ENCODE results near the gene PRM2. TPM values are rescaled to one million over a fixed set of nuclear protein-coding genes. Genes with fewer than 3 reads are reported as not detected.

Gene PRM2
- total RNA-seq, 1 donor from 2014 or later, result not detected

DNA sequence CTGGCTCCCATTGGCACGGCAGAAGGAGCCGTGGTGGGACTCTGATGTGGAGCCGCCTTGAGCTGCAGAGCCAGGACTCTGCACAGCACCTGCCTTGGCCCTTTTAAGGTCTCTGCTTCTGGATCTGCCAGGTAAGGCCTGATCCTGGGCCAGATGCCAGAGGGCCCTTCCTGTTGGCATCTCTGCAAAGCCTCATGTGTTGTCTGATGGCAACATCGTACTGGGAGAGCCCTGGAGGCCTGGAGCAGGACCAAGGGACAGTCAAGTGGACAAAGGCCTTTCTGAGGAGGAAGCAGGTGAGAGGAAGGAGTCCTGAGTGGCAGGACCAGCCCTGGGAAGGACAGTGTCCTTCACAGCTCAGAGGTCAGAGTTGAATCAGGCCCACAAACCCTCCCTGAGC, 46.4 kb downstream of the PRM2 start:
- DNase-seq (ENCODE audit: low read depth in 2 of 2), result no peak

DNA sequence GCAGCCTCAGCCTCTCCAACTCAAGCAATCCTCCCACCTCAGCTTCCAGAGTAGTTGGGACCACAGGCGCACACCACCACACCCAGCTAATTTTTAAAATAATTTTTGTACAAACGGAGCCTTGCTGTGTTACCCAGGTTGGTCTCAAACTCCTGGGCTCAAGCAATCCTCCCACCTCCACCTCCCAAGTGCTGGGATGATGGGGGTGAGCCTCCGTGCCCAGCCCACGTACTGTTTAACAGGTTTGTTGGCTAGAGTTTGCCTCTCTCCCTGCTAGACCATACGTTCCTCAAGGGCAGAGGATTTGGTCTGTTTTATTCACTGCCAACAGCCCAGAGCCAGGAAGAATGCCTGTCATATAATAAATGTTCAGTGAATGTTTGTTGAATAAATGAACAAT, 46.8 kb downstream of the PRM2 start:
- DNase-seq (ENCODE audit: low read depth in 2 of 2), result no peak

DNA sequence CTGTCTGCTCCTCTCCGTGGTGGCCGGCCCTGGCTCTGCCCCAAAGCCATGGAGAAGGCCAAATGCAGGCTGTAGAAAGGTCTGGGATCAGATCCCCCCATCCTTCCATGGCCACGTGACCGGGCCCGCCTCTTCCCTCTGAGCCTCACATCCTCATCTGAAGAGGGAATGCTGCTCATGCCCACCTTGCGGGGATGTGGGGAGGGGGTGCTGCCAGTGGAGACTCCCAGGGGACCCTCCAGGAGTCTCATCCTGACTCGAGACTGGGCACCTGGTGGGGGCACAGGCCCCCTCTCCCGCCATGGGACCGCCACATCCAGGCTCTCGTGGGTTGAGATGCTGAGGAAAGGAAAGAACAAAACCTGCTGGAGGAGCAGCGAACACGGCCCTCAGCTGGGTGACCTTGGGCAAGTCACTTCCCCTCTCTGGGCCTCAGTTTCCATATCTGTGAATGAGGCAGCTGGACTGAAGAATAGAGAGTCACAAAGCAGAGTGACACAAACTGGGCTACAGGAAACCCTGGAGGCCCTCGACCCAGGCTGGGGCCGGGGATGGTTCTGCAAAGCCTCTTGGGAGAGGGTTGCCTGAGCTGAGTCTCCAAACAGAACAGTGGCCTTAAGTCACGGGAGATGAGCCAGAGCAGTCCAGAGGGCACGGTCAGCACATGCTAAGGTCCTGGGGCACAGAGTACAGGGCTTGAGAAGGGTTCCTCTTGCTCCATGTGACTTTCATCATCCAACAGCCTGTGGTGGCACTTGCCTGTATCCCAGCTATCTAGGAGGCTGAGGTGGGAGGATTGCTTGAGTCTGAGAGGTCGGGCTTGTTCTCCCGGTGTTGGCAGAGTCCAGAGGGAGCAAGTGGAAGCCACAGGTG, 50.4 kb downstream of the PRM2 start:
- DNase-seq (ENCODE audit: low read depth in 2 of 2), result no peak

Other genes with a start within 250 kb of the PRM2 start
- 0.26 and 0.51 TPM in 2 replicates for gene SOCS1, start 20.3 kb downstream of the PRM2 start, total RNA-seq
- gene TNP2, start 7.2 kb downstream of the PRM2 start, total RNA-seq, result not detected in 2 replicates
- gene PRM3, start 2.9 kb downstream of the PRM2 start, total RNA-seq, result not detected in 2 replicates
- gene PRM1, start 4.8 kb upstream of the PRM2 start, total RNA-seq, result not detected in 2 replicates
- gene RMI2, start 69.0 kb upstream of the PRM2 start, total RNA-seq, result 3.7 and 6.7 TPM in 2 replicates